Astrocyte of the cerebellum (primary cell): ENCODE data around the gene MMD.

ENCODE experiments used
- DNase-seq: peaks from one replicate; pipeline ENCODE4 v3.0.0-alpha.2; 2011; ENCODE audit warnings: low read depth
- H3K4me3 ChIP-seq: 2 replicates; pipeline ENCODE4 v1.5.1; 2011; ENCODE audit warnings: mild to moderate bottlenecking, low read depth, low read length, moderate library complexity
- CTCF ChIP-seq: IDR thresholded peaks from 2 replicates; pipeline ENCODE4 v1.5.1; 2012; ENCODE audit warnings: low read length, low read depth, moderate library complexity, mild to moderate bottlenecking; ENCODE audit errors: missing control alignments
- in situ Hi-C: cut with HindIII; loops from 2 replicates; pipeline ENCODE4 v1.10.0; 2017; ENCODE audit warnings: low sequenced_read_pairs

The MMD gene

GRCh38 chr17:55356434-55357328 lies 65.0 kb downstream of the MMD start:
- DNase-seq = peak; percentile 43
- H3K4me3 ChIP-seq = no peak overlapping the region
- in situ Hi-C loops = loop anchor here (5.0 kb wide), 2 partner anchors 64 to 156 kb away; partner anchors contain the start of gene SMIM36
- peak; percentile 82 for TF ChIP-seq CTCF

- no peak for DNase-seq
- TF ChIP-seq CTCF = no peak
- in situ Hi-C loops = loop anchor here (5.0 kb wide), 2 partner anchors 63 to 157 kb away; partner anchors contain the start of gene SMIM36
- no peak overlapping the region for H3K4me3 ChIP-seq
Observed at GRCh38 chr17:55354941-55355340, 66.7 kb downstream of the MMD start.

- DNase-seq = no peak
- H3K4me3 ChIP-seq = no peak overlapping the region
- in situ Hi-C loops = no loop called here
- TF ChIP-seq CTCF = no peak
Observed at GRCh38 chr17:55354010-55354409, 67.6 kb downstream of the MMD start.

DNA sequence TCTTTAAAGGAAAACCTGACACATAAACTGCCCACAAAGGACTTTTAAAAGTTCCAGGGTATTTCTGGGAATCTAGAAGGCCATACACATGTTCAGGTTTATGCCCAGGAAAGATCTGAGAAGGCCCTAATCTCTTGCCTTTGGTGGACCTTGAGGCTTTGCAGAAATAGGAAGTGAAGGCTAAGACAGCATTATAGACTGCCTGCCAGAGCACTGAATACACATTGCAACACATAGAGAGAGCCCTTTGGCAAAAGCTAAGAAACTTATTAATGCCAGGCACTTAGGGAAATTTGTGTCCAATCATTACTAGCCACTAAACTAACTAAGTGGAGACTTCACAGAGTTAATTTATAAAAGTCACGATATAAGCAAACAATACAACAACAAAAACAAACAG lies 70.4 kb downstream of the MMD start:
- in situ Hi-C loops = no loop called here
- no peak for TF ChIP-seq CTCF
- DNase-seq = no peak
- no peak overlapping the region for H3K4me3 ChIP-seq

DNA sequence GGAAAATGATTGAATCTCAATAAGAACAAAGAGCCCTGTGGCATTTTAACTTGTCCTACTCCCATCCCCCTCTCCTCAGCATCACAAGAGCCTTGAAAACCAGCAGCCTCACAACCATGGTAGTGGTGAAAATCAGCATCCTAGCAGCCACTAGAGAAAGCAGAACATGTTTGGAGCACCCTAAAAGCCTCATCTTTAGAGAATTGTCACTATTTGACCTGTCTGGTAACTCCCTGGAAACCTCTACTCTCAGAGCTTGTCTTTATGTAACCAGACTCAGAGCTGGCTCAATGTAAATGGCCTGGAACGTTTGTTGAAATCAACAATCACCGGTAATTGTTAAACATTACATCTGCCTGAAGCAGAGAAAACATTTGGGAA lies 70.8 kb downstream of the MMD start:
- no peak for TF ChIP-seq CTCF
- no peak for DNase-seq
- in situ Hi-C loops = no loop called here
- H3K4me3 ChIP-seq = no peak overlapping the region

DNA sequence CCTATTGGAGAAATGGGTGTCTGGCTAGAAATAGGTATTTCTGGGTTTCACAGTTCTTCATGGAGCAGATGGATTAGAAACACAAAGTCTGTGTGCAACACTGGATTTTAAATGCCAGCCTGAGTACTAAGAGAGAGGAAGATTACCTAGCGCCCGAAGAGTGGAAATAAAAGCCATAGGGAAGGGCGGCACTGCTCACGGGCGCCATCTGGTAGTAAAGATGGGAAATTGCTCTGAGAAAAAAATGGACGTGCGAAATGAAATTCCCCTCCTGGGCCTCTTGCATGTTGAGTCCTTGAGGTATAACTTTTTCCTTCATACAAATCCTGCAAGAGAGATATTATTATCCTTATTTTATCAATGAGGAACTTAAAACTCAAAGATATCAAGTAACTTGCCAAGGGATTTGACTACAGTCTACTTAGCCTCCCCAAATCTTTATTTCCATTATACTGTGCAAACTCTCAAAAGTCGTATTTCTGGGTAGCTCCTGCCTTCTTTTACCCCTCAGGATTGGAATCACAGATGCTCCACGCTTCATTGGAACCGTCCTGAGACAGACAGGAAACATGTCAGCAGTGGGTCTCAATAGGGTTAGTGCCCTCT lies 72.8 kb downstream of the MMD start:
- DNase-seq = peak; percentile 13
- in situ Hi-C loops = no loop called here

More for the DNA sequence above, 72.8 kb downstream of the MMD start:
- TF ChIP-seq CTCF = peak; percentile 93
- no peak overlapping the region for H3K4me3 ChIP-seq
